ENCODE results near the gene FGGY. TPM values are rescaled to one million over a fixed set of nuclear protein-coding genes. Genes with fewer than 3 reads are reported as not detected.

Gene FGGY
- total RNA-seq, 1 donor from 2014 or later = 32.5 TPM

DNA sequence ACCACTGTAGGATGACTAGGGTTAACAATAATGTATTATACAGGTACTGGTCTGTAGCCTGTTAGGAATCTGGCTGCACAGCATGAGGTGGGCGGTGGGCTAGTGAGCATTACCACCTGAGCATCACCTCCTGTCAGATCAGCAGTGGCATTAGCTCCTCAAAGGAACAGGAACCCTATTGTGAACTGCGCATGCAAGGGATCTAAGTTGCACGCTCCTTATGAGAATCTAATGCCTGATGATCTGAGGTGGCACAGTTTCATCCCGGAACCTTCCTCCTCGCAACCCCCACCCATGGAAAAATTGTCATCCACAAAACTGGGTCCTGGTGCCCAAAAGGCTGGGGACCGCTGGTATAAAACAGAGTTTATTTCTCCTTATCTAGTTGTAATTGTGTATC is 147.6 kb downstream of the FGGY start:
- no peak for DNase-seq (ENCODE audit: low spot score)
- H3K4me3 ChIP-seq = no peak overlapping the region
- no peak overlapping the region for H3K4me3 Mint-ChIP-seq
- H4K20me1 ChIP-seq (ENCODE audit: low read depth) = no peaks in the 10 kb centered on the region
- H3K27ac Mint-ChIP-seq = no peak overlapping the region
- H2AFZ ChIP-seq (replicated peaks) = no peak overlapping the region
- H3K36me3 ChIP-seq = no peaks in the 10 kb centered on the region
- H3K9me3 Mint-ChIP-seq = peaks cover 4% of the 10 kb centered on the region
- peaks cover 4% of the 10 kb centered on the region for H3K4me1 ChIP-seq
- H3K27me3 ChIP-seq = no peaks in the 10 kb centered on the region
- H3F3A ChIP-seq (ENCODE audit: low read depth) = no peaks in the 10 kb centered on the region
- no peak overlapping the region for H3K9ac ChIP-seq
- peaks cover 30% of the 10 kb centered on the region for H3K4me1 Mint-ChIP-seq
- no peak overlapping the region for H3K27ac ChIP-seq
- H3K4me2 ChIP-seq = no peak overlapping the region
- no peaks in the 10 kb centered on the region for H3K27me3 Mint-ChIP-seq (ENCODE audit: insufficient read depth, low read depth)
- H3K36me3 Mint-ChIP-seq = no peaks in the 10 kb centered on the region
- H3K79me2 ChIP-seq (ENCODE audit: low read depth) = no peaks in the 10 kb centered on the region
- no peaks in the 10 kb centered on the region for H3K9me3 ChIP-seq (ENCODE audit: low read depth)
- TF ChIP-seq, protein P1, sequence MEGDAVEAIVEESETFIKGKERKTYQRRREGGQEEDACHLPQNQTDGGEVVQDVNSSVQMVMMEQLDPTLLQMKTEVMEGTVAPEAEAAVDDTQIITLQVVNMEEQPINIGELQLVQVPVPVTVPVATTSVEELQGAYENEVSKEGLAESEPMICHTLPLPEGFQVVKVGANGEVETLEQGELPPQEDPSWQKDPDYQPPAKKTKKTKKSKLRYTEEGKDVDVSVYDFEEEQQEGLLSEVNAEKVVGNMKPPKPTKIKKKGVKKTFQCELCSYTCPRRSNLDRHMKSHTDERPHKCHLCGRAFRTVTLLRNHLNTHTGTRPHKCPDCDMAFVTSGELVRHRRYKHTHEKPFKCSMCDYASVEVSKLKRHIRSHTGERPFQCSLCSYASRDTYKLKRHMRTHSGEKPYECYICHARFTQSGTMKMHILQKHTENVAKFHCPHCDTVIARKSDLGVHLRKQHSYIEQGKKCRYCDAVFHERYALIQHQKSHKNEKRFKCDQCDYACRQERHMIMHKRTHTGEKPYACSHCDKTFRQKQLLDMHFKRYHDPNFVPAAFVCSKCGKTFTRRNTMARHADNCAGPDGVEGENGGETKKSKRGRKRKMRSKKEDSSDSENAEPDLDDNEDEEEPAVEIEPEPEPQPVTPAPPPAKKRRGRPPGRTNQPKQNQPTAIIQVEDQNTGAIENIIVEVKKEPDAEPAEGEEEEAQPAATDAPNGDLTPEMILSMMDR (IDR thresholded peaks at IDR 0.05) = no peak
- TF ChIP-seq EZH2phosphoT487 (IDR thresholded peaks at IDR 0.05) = no peak
- no peak for TF ChIP-seq EZH2 (IDR thresholded peaks at IDR 0.05)

DNA sequence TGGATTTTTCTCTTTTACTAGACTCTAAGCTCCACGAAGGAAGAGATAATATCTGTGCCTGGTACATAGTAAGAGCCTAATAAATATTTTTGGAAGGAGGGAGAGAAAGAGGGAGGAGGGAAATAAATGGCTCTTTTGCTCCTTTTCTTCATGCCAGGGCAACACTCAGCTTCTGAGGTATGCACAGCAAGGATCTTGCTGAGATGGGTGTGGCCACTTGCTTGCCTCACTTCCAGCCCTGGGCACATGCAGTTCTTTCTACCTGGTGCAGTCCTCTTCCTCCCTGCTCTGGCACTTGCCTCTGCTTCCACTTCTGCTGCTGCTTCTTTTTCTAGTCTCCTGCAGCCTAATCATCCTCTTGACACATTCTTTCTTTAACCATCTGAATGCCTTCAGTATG is 148.1 kb downstream of the FGGY start:
- Histone ChIP-seq H3K27me3 (no peaks in the 10 kb centered on the region), H4K20me1 (ENCODE audit: low read depth) (no peaks in the 10 kb centered on the region), H3K36me3 (no peaks in the 10 kb centered on the region), H3K4me2 (no peak overlapping the region), H3K27ac (no peak overlapping the region), H3K4me1 (peaks cover 4% of the 10 kb centered on the region), H3K79me2 (ENCODE audit: low read depth) (no peaks in the 10 kb centered on the region), H3K9me3 (ENCODE audit: low read depth) (no peaks in the 10 kb centered on the region), H3K9ac (no peak overlapping the region), H2AFZ (replicated peaks) (no peak overlapping the region), H3F3A (ENCODE audit: low read depth) (no peaks in the 10 kb centered on the region), H3K4me3 (no peak overlapping the region)
- H3K36me3 Mint-ChIP-seq = no peaks in the 10 kb centered on the region
- peaks cover 30% of the 10 kb centered on the region for H3K4me1 Mint-ChIP-seq
- TF ChIP-seq EZH2phosphoT487 (IDR thresholded peaks at IDR 0.05) (no peak), EZH2 (IDR thresholded peaks at IDR 0.05) (no peak)
- TF ChIP-seq, protein P1 (IDR thresholded peaks at IDR 0.05) = no peak
- no peak overlapping the region for H3K27ac Mint-ChIP-seq
- H3K4me3 Mint-ChIP-seq = no peak overlapping the region
- no peak for DNase-seq (ENCODE audit: low spot score)
- H3K27me3 Mint-ChIP-seq (ENCODE audit: insufficient read depth, low read depth) = no peaks in the 10 kb centered on the region
- H3K9me3 Mint-ChIP-seq = peaks cover 4% of the 10 kb centered on the region

DNA sequence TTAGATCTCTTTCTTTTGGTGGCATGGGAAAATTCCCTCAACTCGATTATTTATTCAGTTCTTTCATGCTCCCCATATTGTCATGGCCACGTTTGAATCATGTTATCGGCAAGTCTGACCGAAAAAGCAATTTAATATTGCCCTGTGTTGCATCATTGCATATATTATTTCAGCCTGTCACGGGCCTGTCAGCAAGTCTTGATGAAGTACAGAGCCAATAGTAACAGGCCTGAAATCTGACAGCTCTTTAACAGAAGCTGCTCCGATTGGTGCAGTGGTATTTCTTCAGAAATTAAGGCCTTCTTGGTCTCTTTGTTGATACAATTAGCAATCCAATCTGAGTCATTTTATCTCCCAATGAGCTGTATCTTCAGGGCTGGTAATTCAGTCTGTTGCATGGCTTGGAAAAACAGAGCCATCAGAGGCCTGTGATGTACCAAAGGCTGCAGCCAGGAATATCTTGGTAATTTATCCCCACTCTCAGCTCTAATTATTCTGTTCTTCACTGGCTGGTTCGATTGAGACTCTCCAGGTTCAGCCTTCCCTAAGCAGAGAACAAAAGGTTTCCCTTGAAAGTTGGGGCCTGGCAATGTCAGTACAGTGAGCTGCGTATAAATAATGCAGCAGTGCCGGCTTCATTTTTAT is 149.5 kb downstream of the FGGY start:
- peak; percentile 3 for DNase-seq (ENCODE audit: low spot score)
- no peak overlapping the region for H3K9ac ChIP-seq
- H3F3A ChIP-seq (ENCODE audit: low read depth) = no peaks in the 10 kb centered on the region
- Mint-ChIP-seq H3K9me3 (peaks cover 4% of the 10 kb centered on the region), H3K4me1 (peaks cover 30% of the 10 kb centered on the region), H3K36me3 (no peaks in the 10 kb centered on the region), H3K27me3 (ENCODE audit: insufficient read depth, low read depth) (no peaks in the 10 kb centered on the region), H3K27ac (peak overlapping the region; percentile 93), H3K4me3 (no peak overlapping the region)
- H3K4me3 ChIP-seq = no peak overlapping the region
- H3K4me1 ChIP-seq = peaks cover 4% of the 10 kb centered on the region
- H3K4me2 ChIP-seq = no peak overlapping the region
- H3K9me3 ChIP-seq (ENCODE audit: low read depth) = no peaks in the 10 kb centered on the region
- no peaks in the 10 kb centered on the region for H3K36me3 ChIP-seq
- H3K27ac ChIP-seq = no peak overlapping the region
- no peaks in the 10 kb centered on the region for H3K27me3 ChIP-seq
- H4K20me1 ChIP-seq (ENCODE audit: low read depth) = no peaks in the 10 kb centered on the region
- peak overlapping the region; percentile 18 for H2AFZ ChIP-seq (replicated peaks)
- H3K79me2 ChIP-seq (ENCODE audit: low read depth) = no peaks in the 10 kb centered on the region
- TF ChIP-seq EZH2 (IDR thresholded peaks at IDR 0.05) (no peak), EZH2phosphoT487 (IDR thresholded peaks at IDR 0.05) (no peak)
- TF ChIP-seq, protein P1 (IDR thresholded peaks at IDR 0.05) = no peak

Measured in neural progenitor cell (in vitro differentiated cells).